ENCODE data around the gene LAMB4. TPM values are rescaled to one million over a fixed set of nuclear protein-coding genes. Genes with fewer than 3 reads are reported as not detected.

Gene LAMB4
- total and polyA plus RNA-seq, 12 donors = 0.15 to 0.69 (median 0.25) TPM; not detected in 3

GRCh38 chr7:108071551-108071950, 58.6 kb downstream of the LAMB4 start:
- H3K27ac ChIP-seq = no peak overlapping the region
- intact Hi-C loops (cut with DNase I) = no loop called here
- no peak overlapping the region for H3K4me3 ChIP-seq
- DNase-seq = no peak
- TF ChIP-seq CTCF (IDR thresholded peaks at IDR 0.05) = no peak
- no peak for ATAC-seq
- no peaks in the 10 kb centered on the region for H3K27me3 ChIP-seq
- H3K36me3 ChIP-seq = no peaks in the 10 kb centered on the region
- no peaks in the 10 kb centered on the region for H3K9me3 ChIP-seq
- 75 to 78% methylated on average over 1 of the region's 1 CpG for WGBS, 2 donors
- no peaks in the 10 kb centered on the region for H3K4me1 ChIP-seq

DNA sequence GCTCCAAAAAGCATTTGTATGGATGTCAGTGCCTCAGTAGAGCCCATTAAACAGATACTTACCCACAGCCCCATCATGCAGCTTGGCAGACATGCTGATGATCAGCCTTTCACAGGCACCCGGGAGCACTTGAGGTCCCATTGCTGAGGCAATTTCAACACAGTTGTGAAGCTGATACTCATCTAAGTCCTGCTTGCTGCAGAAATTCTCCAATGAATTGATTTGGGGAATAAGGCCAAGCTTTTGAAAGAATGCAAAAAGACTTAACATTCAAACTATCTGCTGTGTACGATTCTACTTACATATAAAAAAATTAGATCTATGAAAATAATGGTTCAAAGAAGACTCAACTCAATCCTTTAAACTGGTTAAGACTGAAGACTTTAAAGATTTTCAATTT, 60.5 kb downstream of the LAMB4 start:
- Histone ChIP-seq H3K36me3 (no peaks in the 10 kb centered on the region), H3K4me1 (no peaks in the 10 kb centered on the region), H3K4me3 (no peak overlapping the region), H3K27me3 (no peaks in the 10 kb centered on the region), H3K9me3 (no peaks in the 10 kb centered on the region), H3K27ac (no peak overlapping the region)
- TF ChIP-seq CTCF (IDR thresholded peaks at IDR 0.05) = no peak
- 70 to 87% methylated on average over 2 of the region's 2 CpGs for WGBS, 2 donors
- intact Hi-C loops (cut with DNase I) = no loop called here
- ATAC-seq = no peak
- no peak for DNase-seq

DNA sequence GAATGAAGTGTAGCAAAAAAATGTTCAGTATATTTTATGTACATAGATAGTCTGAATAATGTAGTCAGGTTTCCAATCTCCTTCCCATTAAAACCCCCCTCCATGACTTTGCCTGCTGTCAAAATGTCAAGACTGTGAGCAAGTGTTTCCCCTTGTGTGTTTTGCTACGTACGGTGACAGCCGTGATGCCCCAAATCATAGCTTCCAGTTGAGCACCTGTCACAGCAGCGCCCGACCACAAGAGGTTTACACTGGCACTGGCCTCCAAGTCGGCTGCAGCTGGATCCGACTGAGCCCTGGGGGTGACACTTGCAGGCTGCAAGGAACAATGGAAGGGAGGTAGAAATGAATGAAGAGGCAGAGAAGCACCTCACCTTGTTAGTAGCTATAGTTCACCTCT, 62.3 kb downstream of the LAMB4 start:
- 88 to 91% methylated on average over 7 of the region's 7 CpGs for WGBS, 2 donors
- Histone ChIP-seq H3K27ac (no peak overlapping the region), H3K36me3 (no peaks in the 10 kb centered on the region), H3K4me1 (no peaks in the 10 kb centered on the region), H3K27me3 (no peaks in the 10 kb centered on the region), H3K9me3 (no peaks in the 10 kb centered on the region), H3K4me3 (no peak overlapping the region)
- DNase-seq (no peak), ATAC-seq (no peak)
- intact Hi-C loops (cut with DNase I) = no loop called here
- TF ChIP-seq CTCF (IDR thresholded peaks at IDR 0.05) = no peak

GRCh38 chr7:108066486-108066885, 63.7 kb downstream of the LAMB4 start:
- no peak for ATAC-seq
- Histone ChIP-seq H3K27me3 (no peaks in the 10 kb centered on the region), H3K36me3 (no peaks in the 10 kb centered on the region), H3K9me3 (no peaks in the 10 kb centered on the region), H3K4me3 (no peak overlapping the region), H3K27ac (no peak overlapping the region), H3K4me1 (no peaks in the 10 kb centered on the region)
- 86 to 91% methylated on average over 9 of the region's 9 CpGs for WGBS, 2 donors
- TF ChIP-seq CTCF (IDR thresholded peaks at IDR 0.05) = no peak
- no peak for DNase-seq
- intact Hi-C loops (cut with DNase I) = no loop called here
